ENCODE results near the gene C5. TPM values are rescaled to one million over a fixed set of nuclear protein-coding genes. Genes with fewer than 3 reads are reported as not detected.

C5 gene
- total RNA-seq, 2 donors from 2014 or later = 59.5 to 96.6 TPM

DNA sequence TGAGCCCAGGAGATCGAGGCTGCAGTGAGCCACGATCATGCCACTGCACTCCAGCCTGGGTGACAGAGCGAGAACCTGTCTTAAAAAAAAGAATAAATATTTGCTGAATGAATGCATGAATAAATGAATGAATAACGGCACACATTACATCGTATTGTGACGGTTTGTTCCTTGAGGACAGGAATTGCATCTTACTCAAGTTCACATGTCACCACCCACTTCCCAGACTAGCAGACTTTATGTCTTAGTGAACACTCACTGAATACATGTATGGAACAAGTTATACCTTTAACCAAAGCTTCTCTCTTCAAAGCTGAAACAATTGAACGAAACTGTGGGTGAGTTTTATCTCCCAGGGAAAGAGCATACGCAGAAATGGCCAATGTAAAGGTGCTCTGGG, 70.3 kb downstream of the C5 start:
- Histone ChIP-seq H3K27ac (ENCODE audit: low read depth, low read length) (no peak overlapping the region), H3K4me3 (ENCODE audit: low read length) (no peak overlapping the region), H3K4me1 (ENCODE audit: control insufficient read depth, insufficient read depth, low read length) (no peaks in the 10 kb centered on the region), H3K27me3 (ENCODE audit: control insufficient read depth, insufficient read depth, low read length, poor library complexity, severe bottlenecking) (no peaks in the 10 kb centered on the region), H3K36me3 (ENCODE audit: control insufficient read depth, insufficient read depth, low read length) (peaks cover 28% of the 10 kb centered on the region), H3K9me3 (ENCODE audit: control insufficient read depth, low read length) (no peaks in the 10 kb centered on the region), H3K9ac (ENCODE audit: extremely low read depth, low read length, poor library complexity, severe bottlenecking) (no peak overlapping the region)
- Mint-ChIP-seq H3K36me3 (ENCODE audit: low read depth) (peaks cover 41% of the 10 kb centered on the region), H3K9me3 (no peaks in the 10 kb centered on the region), H3K27ac (no peak overlapping the region), H3K4me1 (peaks cover 10% of the 10 kb centered on the region), H3K4me3 (no peak overlapping the region), H3K27me3 (ENCODE audit: insufficient read depth) (peaks cover 17% of the 10 kb centered on the region)
- DNase-seq = no peak
- TF ChIP-seq, protein P1, sequence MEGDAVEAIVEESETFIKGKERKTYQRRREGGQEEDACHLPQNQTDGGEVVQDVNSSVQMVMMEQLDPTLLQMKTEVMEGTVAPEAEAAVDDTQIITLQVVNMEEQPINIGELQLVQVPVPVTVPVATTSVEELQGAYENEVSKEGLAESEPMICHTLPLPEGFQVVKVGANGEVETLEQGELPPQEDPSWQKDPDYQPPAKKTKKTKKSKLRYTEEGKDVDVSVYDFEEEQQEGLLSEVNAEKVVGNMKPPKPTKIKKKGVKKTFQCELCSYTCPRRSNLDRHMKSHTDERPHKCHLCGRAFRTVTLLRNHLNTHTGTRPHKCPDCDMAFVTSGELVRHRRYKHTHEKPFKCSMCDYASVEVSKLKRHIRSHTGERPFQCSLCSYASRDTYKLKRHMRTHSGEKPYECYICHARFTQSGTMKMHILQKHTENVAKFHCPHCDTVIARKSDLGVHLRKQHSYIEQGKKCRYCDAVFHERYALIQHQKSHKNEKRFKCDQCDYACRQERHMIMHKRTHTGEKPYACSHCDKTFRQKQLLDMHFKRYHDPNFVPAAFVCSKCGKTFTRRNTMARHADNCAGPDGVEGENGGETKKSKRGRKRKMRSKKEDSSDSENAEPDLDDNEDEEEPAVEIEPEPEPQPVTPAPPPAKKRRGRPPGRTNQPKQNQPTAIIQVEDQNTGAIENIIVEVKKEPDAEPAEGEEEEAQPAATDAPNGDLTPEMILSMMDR (conservative IDR thresholded peaks at IDR 0.05) = no peak
- WGBS, 2 experiments (ENCODE audit: insufficient coverage in 1 of 2, insufficient read length in 1 of 2) = 92 to 94% methylated on average over 7 to 8 of the region's 8 CpGs

DNA sequence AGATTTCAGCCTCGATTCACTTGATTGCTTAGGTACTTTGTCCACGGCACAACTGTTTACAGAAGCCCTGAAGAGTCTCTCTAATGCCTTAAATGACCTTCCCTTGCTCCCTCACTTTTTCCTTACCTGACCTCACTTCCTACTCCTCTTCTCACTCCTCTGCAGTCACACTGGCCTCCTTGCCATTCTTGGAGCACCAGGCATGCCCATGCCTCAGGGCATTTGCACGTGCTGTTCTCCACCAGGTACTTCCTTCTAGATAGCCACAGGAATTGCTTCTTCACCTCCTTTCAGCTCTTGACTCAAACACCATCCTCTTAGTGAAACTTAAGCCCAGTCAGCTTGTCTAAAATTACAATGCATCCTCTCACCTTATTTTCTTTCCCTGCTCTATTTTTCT, 71.1 kb downstream of the C5 start:
- H3K9me3 Mint-ChIP-seq = no peaks in the 10 kb centered on the region
- Histone ChIP-seq H3K27ac (ENCODE audit: low read depth, low read length) (no peak overlapping the region), H3K4me1 (ENCODE audit: control insufficient read depth, insufficient read depth, low read length) (no peaks in the 10 kb centered on the region), H3K27me3 (ENCODE audit: control insufficient read depth, insufficient read depth, low read length, poor library complexity, severe bottlenecking) (no peaks in the 10 kb centered on the region), H3K36me3 (ENCODE audit: control insufficient read depth, insufficient read depth, low read length) (peaks cover 28% of the 10 kb centered on the region), H3K9ac (ENCODE audit: extremely low read depth, low read length, poor library complexity, severe bottlenecking) (no peak overlapping the region), H3K9me3 (ENCODE audit: control insufficient read depth, low read length) (no peaks in the 10 kb centered on the region), H3K4me3 (ENCODE audit: low read length) (no peak overlapping the region)
- H3K27ac Mint-ChIP-seq = no peak overlapping the region
- peaks cover 17% of the 10 kb centered on the region for H3K27me3 Mint-ChIP-seq (ENCODE audit: insufficient read depth)
- no peak for DNase-seq
- TF ChIP-seq, protein P1 (conservative IDR thresholded peaks at IDR 0.05) = no peak
- no peak overlapping the region for H3K4me3 Mint-ChIP-seq
- WGBS, 2 experiments (ENCODE audit: insufficient coverage in 1 of 2, insufficient read length in 1 of 2) = 93 to 100% methylated on average over 3 of the region's 3 CpGs
- peaks cover 45% of the 10 kb centered on the region for H3K36me3 Mint-ChIP-seq (ENCODE audit: low read depth)
- H3K4me1 Mint-ChIP-seq = peaks cover 10% of the 10 kb centered on the region

DNA sequence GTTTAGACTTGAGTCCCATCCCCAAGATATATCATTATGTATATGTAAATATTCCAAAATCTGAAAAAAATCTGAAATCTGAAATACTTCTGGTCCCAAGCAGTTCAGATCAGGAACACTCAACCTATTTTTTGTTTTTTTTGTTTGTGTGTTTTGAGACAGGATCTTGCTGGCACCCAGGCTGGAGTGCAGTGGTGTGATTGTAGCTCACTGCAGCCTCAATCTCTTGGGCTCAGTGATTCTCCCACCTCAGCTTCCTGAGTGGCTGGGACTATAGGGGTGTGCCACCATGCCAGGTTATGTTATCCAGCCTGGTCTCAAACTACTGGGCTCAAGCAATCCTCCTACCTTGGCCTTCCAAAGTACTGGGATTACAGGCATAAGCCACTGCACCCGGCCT, 72.8 kb downstream of the C5 start:
- H3K4me3 ChIP-seq (ENCODE audit: low read length) = no peak overlapping the region
- WGBS, 2 experiments (ENCODE audit: insufficient coverage in 1 of 2, insufficient read length in 1 of 2) = 83 to 88% methylated on average over 1 of the region's 1 CpG
- no peak for DNase-seq
- peaks cover 10% of the 10 kb centered on the region for H3K4me1 Mint-ChIP-seq
- no peak overlapping the region for H3K27ac ChIP-seq (ENCODE audit: low read depth, low read length)
- H3K27me3 Mint-ChIP-seq (ENCODE audit: insufficient read depth) = peaks cover 17% of the 10 kb centered on the region
- no peaks in the 10 kb centered on the region for H3K9me3 Mint-ChIP-seq
- TF ChIP-seq, protein P1 (conservative IDR thresholded peaks at IDR 0.05) = no peak
- no peaks in the 10 kb centered on the region for H3K27me3 ChIP-seq (ENCODE audit: control insufficient read depth, insufficient read depth, low read length, poor library complexity, severe bottlenecking)
- peaks cover 38% of the 10 kb centered on the region for H3K36me3 Mint-ChIP-seq (ENCODE audit: low read depth)
- H3K4me1 ChIP-seq (ENCODE audit: control insufficient read depth, insufficient read depth, low read length) = no peaks in the 10 kb centered on the region
- no peak overlapping the region for H3K27ac Mint-ChIP-seq
- no peak overlapping the region for H3K4me3 Mint-ChIP-seq
- H3K9me3 ChIP-seq (ENCODE audit: control insufficient read depth, low read length) = no peaks in the 10 kb centered on the region
- peaks cover 28% of the 10 kb centered on the region for H3K36me3 ChIP-seq (ENCODE audit: control insufficient read depth, insufficient read depth, low read length)
- no peak overlapping the region for H3K9ac ChIP-seq (ENCODE audit: extremely low read depth, low read length, poor library complexity, severe bottlenecking)

Data from endodermal cell (in vitro differentiated cells).